Neural cell (in vitro differentiated cells): ENCODE measurements around the gene GSE1. TPM values are rescaled to one million over a fixed set of nuclear protein-coding genes. Genes with fewer than 3 reads are reported as not detected.

Experiments used
- H2AFZ ChIP-seq: fragments of 200-600, 300-800 bp; sonication (generic), shearing (Covaris generic); 2 replicates; pipeline ENCODE4 v1.6.0; 2014; ENCODE audit warnings: low read depth, mild to moderate bottlenecking, antibody characterized with exemption, low read length, moderate library complexity
- H3F3A ChIP-seq: fragments of 200-600 bp; shearing (Covaris generic); 2 replicates; pipeline ENCODE4 v1.6.1; 2016; ENCODE audit warnings: mild to moderate bottlenecking, moderate library complexity, mixed read lengths, antibody characterized with exemption, low read length; ENCODE audit not compliant: insufficient read depth, poor library complexity, severe bottlenecking
- H3K27ac ChIP-seq: fragments of 200-600, 300-800 bp; sonication (generic), shearing (Covaris generic); 2 replicates; pipeline ENCODE4 v1.5.1; 2014; ENCODE audit warnings: mild to moderate bottlenecking, low read length, moderate library complexity
- H3K27me3 ChIP-seq: fragments of 300-800, 200-600 bp; sonication (generic), shearing (Covaris generic); 2 replicates; pipeline ENCODE4 v1.6.0; 2014; ENCODE audit warnings: mild to moderate bottlenecking, low read depth, low read length, moderate library complexity; ENCODE audit not compliant: insufficient read depth
- H3K36me3 ChIP-seq: fragments of 300-800, 200-600 bp; sonication (generic), shearing (Covaris generic); 2 replicates; pipeline ENCODE4 v1.5.1; 2014; ENCODE audit warnings: mild to moderate bottlenecking, antibody characterized with exemption, low read length, moderate library complexity; ENCODE audit not compliant: insufficient read depth
- H3K4me2 ChIP-seq: fragments of 300-800, 200-600 bp; sonication (generic), shearing (Covaris generic); 2 replicates; pipeline ENCODE4 v1.6.0; 2014; ENCODE audit warnings: mild to moderate bottlenecking, low read length
- H3K4me3 ChIP-seq: fragments of 300-800, 200-600 bp; sonication (generic), shearing (Covaris generic); 2 replicates; pipeline ENCODE4 v1.5.1; 2014; ENCODE audit warnings: mild to moderate bottlenecking, low read length, moderate library complexity
- H3K79me2 ChIP-seq: fragments of 200-600 bp; shearing (Covaris generic); replicated peaks from 2 replicates; pipeline ENCODE4 v1.6.0; 2014; ENCODE audit warnings: mild to moderate bottlenecking, low read length, moderate library complexity; ENCODE audit not compliant: insufficient read depth
- H3K9ac ChIP-seq: fragments of 300-800, 200-600 bp; sonication (generic), shearing (Covaris generic); 2 replicates; pipeline ENCODE4 v1.6.1; 2016; ENCODE audit warnings: mild to moderate bottlenecking, low read length, mixed read lengths
- H3K9me2 ChIP-seq: fragments of 200-600 bp; shearing (Covaris generic); 2 replicates; pipeline ENCODE4 v1.6.1; 2016; ENCODE audit warnings: mild to moderate bottlenecking, low read length, mixed read lengths; ENCODE audit not compliant: insufficient read depth
- H3K9me3 ChIP-seq: fragments of 200-600, 300-800 bp; sonication (generic), shearing (Covaris generic); 2 replicates; pipeline ENCODE4 v1.6.1; 2016; ENCODE audit warnings: mild to moderate bottlenecking, mixed run types, low read length, moderate library complexity, mixed read lengths
- H4K20me1 ChIP-seq: fragments of 200-600 bp; shearing (Covaris generic); 2 replicates; pipeline ENCODE4 v1.6.1; 2016; ENCODE audit warnings: mild to moderate bottlenecking, mixed run types; ENCODE audit not compliant: insufficient read depth
- EP300 ChIP-seq: fragments of 450-650 bp; conservative IDR thresholded peaks from 2 replicates; pipeline ENCODE4 v1.6.1; 2014; ENCODE audit warnings: antibody characterized with exemption, mild to moderate bottlenecking, moderate library complexity; ENCODE audit not compliant: poor library complexity, severe bottlenecking
- EZH2 ChIP-seq: fragments of 200-600, 300-800 bp; shearing (Covaris generic), sonication (generic); IDR thresholded peaks from 2 replicates; pipeline ENCODE4 v1.6.1; 2014; ENCODE audit warnings: antibody characterized with exemption, low read length, borderline replicate concordance, mild to moderate bottlenecking; ENCODE audit not compliant: insufficient read depth, poor library complexity, severe bottlenecking
- MXI1 ChIP-seq: fragments of 450-650 bp; conservative IDR thresholded peaks from 2 replicates; pipeline ENCODE4 v1.6.1; 2014; ENCODE audit warnings: antibody characterized with exemption, mild to moderate bottlenecking; ENCODE audit not compliant: poor library complexity, severe bottlenecking
- POLR2AphosphoS5 ChIP-seq: IDR thresholded peaks from 2 replicates; pipeline ENCODE4 v1.6.1; 2012
- RAD21 ChIP-seq: fragments of 450-650 bp; conservative IDR thresholded peaks from 2 replicates; pipeline ENCODE4 v1.6.1; 2014; ENCODE audit warnings: antibody characterized with exemption, mild to moderate bottlenecking, moderate library complexity
- SMC3 ChIP-seq: fragments of 450-650 bp; conservative IDR thresholded peaks from 2 replicates; pipeline ENCODE4 v1.6.1; 2014; ENCODE audit warnings: antibody characterized with exemption, mild to moderate bottlenecking, moderate library complexity; ENCODE audit not compliant: poor library complexity
- TAF1 ChIP-seq: IDR thresholded peaks from 2 replicates; pipeline ENCODE4 v1.6.1; 2012; ENCODE audit warnings: low read depth
- polyA plus RNA-seq: library from polyadenylated mRNA; depleted of rRNA; stranded (reverse); fragments of >200 nt; gene quantifications from 2 replicates; pipeline ENCODE4 v1.2.3, GENCODE V29; 2014
- TF ChIP-seq, protein P1 (sequence below): IDR thresholded peaks from 2 replicates; pipeline ENCODE4 v1.6.1; 2012; ENCODE audit warnings: borderline replicate concordance
- TF ChIP-seq, protein P2 (sequence below): fragments of 450-650 bp; IDR thresholded peaks from 2 replicates; pipeline ENCODE4 v1.5.1; 2014; ENCODE audit warnings: antibody characterized with exemption, mild to moderate bottlenecking, moderate library complexity; ENCODE audit not compliant: poor library complexity, severe bottlenecking

The GSE1 gene
- polyA plus RNA-seq, 1 donor from 2014 or later: 35.6 TPM

DNA sequence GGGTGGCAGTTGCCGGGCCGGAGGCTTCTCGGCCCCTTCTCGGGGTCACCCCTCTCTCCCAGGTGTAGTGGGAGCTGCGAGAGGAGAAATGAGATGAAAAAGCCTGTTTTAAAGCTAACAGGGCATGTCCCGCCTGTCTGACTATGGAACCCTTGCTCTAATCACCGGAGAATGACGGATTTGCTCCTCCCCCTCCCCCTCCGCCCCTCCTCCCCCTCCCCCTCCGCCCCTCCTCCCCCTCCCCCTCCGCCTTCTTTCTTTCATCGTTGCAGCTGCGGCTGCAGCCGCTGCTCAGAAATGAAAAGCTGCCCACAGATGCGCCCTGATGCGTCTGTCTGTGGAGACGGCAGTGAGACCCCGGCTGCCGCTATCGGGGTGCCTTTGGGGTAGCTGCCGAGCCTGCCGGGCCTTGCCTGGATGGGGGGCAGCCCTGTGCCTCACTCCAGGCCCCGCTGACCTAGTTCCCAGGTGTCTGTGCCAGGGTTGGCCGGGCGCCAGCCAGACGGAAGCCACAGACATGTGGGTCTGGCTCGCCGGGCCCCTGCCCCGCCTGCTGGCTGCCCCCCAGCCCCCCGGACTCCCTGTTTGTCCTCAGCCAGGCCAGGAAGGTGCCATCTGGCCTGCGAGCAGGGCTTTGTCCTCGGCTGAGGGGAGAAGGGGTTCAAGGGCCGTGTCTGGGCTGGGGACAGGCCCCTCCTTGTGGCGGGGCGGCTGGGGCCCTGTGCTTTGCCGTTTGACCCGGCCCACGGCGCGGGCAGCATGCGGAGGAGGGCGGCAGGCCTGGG is 37.9 kb downstream of the GSE1 start:
- Histone ChIP-seq H3K27ac (peak overlapping the region; percentile 59), H3K36me3 (no peaks in the 10 kb centered on the region), H3F3A (no peaks in the 10 kb centered on the region), H3K4me2 (no peak overlapping the region), H4K20me1 (no peaks in the 10 kb centered on the region), H3K27me3 (no peaks in the 10 kb centered on the region), H3K9me2 (no peaks in the 10 kb centered on the region), H3K79me2 (no peaks in the 10 kb centered on the region), H3K9ac (peak overlapping the region; percentile 53), H2AFZ (no peak overlapping the region), H3K4me3 (no peak overlapping the region), H3K9me3 (no peaks in the 10 kb centered on the region)
- TF ChIP-seq SMC3 (no peak), MXI1 (no peak), TAF1 (no peak), POLR2AphosphoS5 (no peak), RAD21 (no peak), EP300 (no peak), EZH2 (no peak)
- TF ChIP-seq, protein P1, sequence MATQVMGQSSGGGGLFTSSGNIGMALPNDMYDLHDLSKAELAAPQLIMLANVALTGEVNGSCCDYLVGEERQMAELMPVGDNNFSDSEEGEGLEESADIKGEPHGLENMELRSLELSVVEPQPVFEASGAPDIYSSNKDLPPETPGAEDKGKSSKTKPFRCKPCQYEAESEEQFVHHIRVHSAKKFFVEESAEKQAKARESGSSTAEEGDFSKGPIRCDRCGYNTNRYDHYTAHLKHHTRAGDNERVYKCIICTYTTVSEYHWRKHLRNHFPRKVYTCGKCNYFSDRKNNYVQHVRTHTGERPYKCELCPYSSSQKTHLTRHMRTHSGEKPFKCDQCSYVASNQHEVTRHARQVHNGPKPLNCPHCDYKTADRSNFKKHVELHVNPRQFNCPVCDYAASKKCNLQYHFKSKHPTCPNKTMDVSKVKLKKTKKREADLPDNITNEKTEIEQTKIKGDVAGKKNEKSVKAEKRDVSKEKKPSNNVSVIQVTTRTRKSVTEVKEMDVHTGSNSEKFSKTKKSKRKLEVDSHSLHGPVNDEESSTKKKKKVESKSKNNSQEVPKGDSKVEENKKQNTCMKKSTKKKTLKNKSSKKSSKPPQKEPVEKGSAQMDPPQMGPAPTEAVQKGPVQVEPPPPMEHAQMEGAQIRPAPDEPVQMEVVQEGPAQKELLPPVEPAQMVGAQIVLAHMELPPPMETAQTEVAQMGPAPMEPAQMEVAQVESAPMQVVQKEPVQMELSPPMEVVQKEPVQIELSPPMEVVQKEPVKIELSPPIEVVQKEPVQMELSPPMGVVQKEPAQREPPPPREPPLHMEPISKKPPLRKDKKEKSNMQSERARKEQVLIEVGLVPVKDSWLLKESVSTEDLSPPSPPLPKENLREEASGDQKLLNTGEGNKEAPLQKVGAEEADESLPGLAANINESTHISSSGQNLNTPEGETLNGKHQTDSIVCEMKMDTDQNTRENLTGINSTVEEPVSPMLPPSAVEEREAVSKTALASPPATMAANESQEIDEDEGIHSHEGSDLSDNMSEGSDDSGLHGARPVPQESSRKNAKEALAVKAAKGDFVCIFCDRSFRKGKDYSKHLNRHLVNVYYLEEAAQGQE: no peak
- TF ChIP-seq, protein P2, sequence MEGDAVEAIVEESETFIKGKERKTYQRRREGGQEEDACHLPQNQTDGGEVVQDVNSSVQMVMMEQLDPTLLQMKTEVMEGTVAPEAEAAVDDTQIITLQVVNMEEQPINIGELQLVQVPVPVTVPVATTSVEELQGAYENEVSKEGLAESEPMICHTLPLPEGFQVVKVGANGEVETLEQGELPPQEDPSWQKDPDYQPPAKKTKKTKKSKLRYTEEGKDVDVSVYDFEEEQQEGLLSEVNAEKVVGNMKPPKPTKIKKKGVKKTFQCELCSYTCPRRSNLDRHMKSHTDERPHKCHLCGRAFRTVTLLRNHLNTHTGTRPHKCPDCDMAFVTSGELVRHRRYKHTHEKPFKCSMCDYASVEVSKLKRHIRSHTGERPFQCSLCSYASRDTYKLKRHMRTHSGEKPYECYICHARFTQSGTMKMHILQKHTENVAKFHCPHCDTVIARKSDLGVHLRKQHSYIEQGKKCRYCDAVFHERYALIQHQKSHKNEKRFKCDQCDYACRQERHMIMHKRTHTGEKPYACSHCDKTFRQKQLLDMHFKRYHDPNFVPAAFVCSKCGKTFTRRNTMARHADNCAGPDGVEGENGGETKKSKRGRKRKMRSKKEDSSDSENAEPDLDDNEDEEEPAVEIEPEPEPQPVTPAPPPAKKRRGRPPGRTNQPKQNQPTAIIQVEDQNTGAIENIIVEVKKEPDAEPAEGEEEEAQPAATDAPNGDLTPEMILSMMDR: no peak

DNA sequence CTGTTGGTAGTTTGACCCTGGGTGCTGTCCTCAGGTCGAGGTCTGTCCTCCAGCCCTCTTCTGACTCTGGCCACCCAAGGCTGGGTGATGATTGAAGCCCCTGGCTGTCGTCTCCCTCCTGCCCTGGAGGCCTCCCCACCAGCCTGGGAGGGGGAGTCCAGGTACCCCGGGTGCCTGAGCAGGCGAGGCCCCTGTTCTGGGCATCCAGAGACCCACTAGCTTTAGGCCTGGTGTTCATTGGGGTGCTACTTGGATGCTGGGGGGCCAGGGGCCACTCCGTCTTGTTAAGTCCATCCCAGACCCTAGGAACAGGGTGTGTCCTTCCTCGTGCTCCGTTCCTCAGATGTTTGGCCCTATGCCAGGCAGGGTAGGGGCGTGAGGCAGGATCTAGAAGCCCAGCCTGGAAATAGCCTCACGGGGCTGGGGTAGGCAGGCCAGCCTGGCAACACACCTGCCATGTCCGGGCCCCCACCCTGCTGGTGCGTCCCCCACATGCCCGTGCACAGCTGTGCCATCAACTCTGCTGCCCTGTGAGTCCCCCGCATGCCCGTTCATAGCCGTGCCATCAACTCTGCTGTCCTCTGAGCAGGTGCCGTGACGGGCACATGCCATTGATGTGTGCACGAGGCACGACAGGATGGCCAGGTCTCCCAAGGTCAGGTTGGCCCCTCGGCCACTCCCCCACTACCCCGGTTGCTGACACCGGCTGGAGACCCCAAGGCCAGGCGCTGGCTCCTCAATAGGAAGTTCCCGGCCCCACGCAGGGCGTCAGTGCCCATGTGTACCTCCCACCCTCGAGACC is 38.7 kb downstream of the GSE1 start:
- peak overlapping the region; percentile 59 for H3K27ac ChIP-seq
- H4K20me1 ChIP-seq: no peaks in the 10 kb centered on the region
- no peaks in the 10 kb centered on the region for H3F3A ChIP-seq
- no peaks in the 10 kb centered on the region for H3K27me3 ChIP-seq
- H2AFZ ChIP-seq: no peak overlapping the region
- H3K36me3 ChIP-seq: no peaks in the 10 kb centered on the region
- no peaks in the 10 kb centered on the region for H3K79me2 ChIP-seq
- no peaks in the 10 kb centered on the region for H3K9me3 ChIP-seq
- H3K4me2 ChIP-seq: no peak overlapping the region
- H3K9ac ChIP-seq: peak overlapping the region; percentile 53
- TF ChIP-seq TAF1: no peak
- TF ChIP-seq, protein P2: no peak
- TF ChIP-seq EP300: no peak
- no peak for TF ChIP-seq EZH2
- TF ChIP-seq SMC3: no peak
- TF ChIP-seq RAD21: no peak
- TF ChIP-seq, protein P1: no peak
- no peak for TF ChIP-seq POLR2AphosphoS5
- TF ChIP-seq MXI1: no peak
- H3K4me3 ChIP-seq: no peak overlapping the region
- H3K9me2 ChIP-seq: no peaks in the 10 kb centered on the region
